HG03575 (cell line): ENCODE data around the gene AGO1.

Experiments used
- ATAC-seq: cut with Tn5 transposase; IDR thresholded peaks from one replicate; pipeline ENCODE4 v1.9.1; 2021; ENCODE audit not compliant: unreplicated experiment, insufficient number of reproducible peaks, low FRiP score; ENCODE audit errors: extremely low read depth

Gene AGO1

DNA sequence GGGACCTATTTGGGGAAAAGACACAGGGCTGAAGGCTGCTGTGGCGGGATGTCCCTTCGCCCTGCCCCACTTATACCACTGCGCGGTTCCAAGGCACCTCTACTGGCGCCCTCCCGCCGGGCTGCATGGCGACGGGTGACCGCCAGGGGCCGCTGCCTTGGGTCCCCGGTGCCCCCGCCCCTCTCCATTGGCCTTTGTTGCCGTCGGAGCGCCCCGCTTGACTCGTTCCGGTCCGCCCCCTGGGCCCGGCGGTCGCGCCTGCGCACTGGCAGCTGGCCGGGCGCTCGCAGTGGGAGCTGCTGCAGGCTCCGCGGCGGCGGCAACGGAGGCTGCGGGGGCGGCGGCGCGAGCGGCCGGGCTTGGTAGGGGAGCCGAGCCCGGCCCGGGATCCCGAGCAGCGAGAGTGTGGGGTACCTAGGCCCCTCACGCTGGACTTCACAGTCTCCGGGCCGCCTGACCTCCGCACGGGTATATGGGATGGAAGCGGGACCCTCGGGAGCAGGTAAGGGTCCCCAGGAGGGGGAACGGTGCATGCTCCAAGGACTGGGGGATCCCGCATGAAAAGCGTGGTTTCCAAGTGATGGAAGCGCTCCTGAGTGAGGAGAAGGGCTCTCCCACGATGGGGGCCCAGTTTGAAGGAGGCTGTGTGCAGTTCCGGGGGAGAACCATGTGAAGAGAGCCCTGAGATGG, at the start of gene AGO1:
AGO1 (plus strand) TSS at position 265 of the 690 bp plus-strand sequence; CDS start at position 478, 213 bp downstream.
- ATAC-seq = no peak

DNA sequence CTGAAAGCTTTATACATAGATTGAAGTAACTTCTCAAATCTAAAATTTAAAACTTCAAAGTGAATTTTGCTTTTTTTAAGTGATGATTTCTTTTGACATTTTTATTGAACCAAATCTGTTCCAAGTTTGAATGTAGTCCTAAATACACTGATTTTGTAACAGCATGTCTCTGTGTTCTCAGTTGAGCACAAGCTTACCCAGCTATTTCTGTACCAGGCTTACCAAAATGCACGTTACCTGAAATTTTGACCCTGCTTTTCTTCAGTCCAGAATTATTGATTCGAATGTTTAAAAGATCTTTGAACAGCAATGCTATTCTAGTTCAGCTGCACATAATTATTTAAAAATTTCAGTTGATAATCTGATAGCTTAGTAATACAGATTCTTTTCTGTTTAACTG, 49.6 kb upstream of the AGO1 start:
- no peak for ATAC-seq

DNA sequence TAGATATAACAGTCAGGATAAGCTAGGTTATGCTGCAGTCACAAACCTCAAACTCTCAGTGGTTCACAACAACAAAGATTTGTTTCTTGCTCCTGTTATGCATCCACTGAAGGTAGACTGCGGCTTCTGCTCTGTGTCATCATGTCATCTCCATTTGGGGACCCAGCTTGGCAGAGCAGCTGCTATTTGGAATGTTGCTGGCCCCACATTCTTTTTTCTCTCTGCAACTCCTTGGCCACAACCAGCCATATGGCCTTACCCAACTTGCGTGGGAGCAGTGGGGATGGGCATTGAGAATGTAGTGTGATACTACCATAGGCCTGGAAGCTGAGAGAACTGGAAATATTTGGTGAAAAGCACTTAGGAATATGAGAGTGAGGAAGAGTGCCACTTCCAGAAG, 48.8 kb upstream of the AGO1 start:
- ATAC-seq = no peak

DNA sequence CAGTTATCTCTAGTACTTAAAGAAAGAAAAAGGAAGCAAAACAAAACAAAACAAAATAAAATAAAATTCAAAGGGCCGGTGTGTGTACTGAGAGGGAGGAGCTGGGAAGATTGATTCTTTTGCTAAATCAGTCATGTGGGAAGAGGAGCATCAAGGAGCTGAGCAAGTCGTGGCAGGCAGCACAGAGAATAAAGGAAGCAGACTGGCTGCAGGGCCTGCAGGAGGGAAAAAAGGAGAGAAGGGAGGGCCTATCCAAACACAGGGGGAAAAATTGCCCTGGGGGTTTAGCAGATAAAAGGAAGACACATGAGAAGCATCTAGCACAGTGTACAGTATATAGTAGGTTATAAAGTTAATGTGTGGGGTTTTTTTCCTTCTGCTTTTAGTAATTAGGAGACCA, 47.6 kb upstream of the AGO1 start:
- ATAC-seq = no peak

DNA sequence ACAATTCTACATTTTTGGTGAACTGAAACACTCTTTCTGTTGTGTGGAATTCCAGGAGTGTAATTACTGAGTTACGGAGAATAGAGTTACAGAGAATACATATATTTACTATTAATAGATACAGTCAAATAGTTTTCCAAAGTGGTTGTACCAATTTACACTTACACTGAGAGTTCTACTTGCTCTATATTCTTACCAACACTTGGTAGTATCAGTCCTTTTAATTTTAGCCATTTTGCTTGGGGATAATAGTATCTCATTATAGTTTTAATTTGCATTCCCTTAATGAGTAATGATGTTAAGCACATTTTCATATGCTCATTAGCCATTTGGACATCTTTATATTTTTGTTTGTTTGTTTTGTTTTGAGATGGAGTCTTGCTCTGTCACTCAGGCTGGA, 46.3 kb upstream of the AGO1 start:
- no peak for ATAC-seq

DNA sequence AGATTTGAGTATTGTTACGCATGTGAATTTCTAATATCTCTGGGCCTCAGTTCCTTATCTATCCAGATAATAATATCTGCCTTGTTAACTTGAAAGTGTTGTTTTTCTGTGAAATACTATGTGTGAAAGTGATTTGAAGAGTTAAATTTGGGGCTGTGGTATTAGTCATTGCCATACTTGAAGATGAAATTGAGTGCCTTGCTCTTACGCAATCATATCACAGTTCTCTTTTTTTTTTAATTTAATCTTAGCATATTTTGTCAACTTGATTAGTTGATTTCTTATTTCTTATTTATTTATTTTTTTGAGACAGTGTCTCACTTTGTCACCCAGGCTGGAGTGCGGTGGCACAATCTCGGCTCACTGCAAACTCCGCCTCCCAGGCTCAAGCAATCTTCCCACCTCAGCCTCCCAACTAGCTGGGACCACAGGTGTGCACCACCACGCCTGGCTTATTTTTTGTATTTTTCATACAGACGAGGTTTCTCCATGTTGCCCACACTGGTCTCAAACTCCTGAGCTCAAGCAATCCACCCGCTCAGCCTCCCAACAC, 44.2 kb upstream of the AGO1 start:
- ATAC-seq = no peak

DNA sequence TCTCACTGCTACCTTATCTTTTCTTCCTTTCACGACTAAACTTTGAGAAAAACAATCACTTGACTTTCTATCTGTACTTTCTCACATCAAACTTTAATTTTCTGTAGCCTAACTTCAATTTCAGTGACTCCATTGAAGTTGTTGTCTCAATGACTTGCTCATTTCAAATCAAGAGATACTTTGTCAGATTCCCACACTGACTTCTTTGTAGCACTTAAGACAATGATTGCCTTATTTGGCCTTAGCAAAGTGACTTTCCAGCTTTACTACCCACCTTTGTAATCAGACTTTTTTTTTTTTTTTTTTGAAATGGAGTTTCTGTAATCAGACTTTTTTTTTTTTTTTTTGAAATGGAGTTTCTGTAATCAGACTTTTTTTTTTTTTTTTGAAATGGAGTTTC, 38.2 kb upstream of the AGO1 start:
- no peak for ATAC-seq

DNA sequence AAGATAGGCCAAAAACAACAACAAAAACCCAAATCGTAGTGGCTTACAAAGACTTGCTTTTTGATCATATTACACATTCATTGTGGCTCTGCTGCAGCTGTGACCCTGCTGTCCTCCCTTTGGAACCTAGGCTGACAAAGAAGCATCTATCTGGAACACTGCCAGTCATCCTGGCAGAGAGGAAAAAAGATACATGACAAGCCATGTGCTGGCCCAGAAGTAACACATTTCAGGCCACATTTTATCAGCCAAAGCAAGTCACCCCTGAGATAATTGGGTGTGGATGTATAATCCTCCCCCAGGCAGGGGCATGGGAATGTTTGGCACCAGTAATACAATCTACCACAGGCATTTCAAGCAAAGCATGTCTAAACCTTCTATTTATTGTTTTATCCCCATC, 37.2 kb upstream of the AGO1 start:
- no peak for ATAC-seq

DNA sequence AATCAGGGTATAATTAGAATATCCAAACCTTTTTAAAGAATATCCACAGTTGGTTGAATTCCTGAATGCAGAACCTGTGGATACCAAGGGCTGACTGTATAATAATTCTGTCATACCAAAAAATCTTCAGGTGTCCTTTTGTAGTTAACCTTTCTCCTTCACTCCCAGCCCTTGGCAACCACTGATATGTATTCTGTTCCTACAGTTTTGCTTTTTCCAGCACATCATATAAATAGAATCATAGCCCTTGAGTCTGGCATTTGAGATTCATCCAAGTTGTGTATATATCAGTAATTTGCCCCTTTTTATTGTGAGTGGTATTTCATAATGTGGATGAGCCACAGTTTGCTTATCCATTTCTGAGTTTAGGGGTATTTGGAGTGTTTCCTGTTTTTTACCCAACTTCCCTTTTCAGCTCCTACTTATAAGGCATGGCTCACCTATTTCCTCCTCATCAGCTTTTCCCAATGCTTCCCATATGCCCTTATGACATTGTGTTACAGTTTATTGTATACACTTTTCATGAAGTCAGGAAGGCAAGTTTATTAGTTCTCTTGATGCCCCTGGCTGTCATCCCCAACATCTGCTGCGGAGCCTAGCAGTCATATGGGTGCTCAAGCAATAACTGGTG, 35.0 kb upstream of the AGO1 start:
- no peak for ATAC-seq

DNA sequence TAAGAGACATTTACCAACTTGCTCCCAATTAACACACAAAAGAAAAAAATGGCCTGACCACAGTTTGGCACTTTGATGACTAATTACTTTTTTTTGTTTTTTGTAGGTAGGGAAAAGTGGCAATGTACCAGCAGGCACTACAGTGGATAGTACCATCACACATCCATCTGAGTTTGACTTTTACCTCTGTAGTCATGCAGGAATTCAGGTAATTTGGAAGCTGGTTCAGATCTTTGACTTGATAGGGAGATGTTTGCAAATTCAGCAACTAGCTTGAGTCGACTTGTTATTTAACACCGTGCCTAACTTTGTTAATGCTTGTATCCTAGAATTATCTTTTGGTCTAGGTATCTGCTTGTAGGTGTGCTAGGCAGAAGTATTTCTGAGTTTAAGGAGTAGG, 33.0 kb upstream of the AGO1 start:
- no peak for ATAC-seq

DNA sequence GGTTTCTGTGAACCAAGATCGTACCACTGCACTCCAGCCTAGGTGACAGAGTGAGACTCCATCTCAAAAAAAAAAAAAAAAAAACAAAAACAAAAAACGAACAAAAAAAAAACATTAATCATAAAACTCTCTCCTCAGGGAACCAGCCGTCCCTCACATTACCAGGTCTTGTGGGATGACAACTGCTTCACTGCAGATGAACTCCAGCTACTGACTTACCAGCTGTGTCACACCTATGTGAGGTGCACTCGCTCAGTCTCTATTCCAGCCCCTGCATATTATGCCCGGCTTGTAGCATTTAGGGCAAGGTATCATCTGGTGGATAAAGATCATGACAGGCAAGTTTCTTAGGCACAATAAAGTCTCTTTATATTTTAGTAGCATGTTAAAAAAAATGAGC, 32.3 kb upstream of the AGO1 start:
- no peak for ATAC-seq

DNA sequence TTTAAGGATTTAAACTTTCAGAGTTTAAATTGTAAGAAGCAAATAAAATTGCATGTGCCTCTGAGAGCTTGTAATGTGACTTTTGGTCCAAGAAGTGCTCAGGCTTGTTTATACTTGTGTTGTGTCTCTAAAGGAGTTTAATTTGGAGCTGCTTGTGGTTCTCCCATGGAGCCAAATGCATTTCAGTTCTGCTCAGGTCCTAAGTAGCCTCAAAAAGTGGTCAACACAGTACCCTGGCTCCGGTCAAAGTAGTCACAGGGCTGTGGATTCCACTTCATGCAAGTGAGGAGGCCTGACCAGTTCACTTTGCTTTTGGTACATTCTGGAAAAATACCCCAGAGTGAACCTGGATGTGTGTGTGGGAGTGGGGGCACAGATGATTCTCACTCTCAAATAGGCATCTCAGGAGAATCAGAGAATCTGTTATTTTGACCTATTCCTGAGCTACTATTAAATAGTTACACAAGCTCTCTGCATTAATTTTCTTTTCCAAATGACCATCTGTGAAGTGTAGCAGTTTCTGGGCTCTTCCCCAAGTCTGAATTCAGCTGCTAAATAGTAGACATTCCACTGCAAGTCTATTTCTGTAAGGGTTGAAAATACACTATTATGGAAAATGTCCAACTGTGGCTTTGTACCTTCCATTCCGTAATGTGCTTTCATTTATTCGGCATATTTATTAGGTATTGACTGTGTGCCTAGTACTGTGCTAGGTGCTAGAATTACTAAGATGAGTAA, 31.7 kb upstream of the AGO1 start:
- no peak for ATAC-seq

DNA sequence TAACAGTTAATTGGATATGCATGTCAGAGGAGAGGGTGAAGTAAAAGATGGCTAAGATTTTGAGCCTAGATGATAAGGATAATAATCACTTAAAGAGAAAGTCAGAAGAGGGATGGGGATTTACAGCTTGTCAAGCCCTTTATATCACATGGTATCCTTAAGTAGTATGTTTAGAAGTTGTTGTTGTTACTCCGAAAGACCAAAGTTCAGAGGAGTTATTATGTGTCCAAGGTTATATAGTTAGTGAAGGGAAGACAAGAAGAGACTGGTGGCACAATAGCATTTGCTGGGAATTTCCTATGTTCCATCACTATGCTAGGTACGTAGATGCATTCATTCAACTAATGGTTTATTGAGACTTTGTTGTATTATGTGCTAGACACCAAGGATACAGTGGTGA, 30.8 kb upstream of the AGO1 start:
- ATAC-seq = no peak

DNA sequence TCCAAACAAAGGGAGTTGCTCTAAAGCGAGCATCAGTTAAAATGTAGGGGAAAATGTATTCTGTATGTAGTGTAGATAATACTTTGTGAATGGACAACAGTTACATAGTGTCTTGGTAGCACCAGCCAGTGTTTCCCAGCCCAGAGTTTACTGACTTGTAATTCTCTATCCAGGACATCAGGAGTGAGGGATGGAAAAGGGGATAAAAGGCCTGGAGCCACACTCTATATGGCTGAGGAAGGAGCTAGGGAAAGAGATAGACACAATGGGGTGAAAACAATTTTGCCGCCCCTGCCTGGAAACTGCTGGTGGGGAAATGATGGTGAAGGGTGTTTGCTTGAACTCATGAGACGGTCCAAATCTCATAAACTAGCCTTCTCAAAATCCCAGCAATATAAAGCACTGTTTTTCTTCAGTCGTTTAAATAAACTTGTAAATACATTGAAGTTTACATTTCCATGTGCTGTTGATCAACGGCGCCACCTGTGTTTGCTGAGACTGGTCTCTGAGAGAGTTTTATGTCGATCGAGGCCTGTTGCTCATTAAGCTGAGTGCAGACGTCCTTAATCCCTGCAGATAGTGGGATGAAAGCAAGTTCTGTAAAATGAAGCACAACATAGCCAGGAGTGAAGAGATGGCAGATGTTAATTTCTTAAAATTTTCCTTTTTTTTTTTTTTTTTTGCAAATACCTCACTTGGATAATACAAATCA, 27.9 kb upstream of the AGO1 start:
- ATAC-seq = no peak

DNA sequence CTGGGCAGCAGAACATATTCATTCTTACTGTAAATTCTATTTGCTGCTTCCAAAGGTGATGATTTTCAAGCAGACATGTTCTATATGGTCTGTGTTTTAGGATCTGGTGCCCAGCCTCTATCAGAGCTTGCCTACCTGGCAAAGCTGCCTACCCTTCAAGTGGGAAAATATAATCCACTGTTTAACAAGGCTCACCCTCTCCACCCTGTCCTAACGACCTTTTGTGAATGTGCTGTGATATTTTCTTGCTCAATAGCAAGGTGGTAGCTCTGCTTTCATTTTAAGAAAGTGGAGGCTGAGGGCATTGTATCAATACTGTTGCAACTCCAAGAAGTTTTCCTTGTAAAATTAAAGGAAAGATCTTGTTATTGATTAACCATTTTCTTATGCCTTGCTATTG, 26.0 kb upstream of the AGO1 start:
- ATAC-seq = no peak

DNA sequence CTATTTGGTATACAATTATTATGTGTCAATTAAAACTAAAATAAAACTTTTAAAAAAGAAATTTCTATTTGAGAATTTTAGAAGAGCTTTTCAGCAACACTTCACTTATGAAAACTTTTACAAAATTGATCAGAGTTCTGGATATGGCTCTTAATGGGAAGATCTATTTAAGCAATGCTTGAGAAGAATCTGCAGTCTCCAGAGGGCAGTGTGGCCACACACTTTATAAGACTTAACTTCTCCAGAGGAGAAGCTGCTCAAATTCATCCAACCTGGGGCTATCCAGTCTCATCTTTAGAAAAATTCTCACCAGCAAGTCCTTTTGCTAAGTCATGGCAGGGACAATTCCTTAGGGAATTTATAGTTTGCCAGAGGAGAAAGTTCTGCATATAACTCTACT, 25.2 kb upstream of the AGO1 start:
- ATAC-seq = no peak

DNA sequence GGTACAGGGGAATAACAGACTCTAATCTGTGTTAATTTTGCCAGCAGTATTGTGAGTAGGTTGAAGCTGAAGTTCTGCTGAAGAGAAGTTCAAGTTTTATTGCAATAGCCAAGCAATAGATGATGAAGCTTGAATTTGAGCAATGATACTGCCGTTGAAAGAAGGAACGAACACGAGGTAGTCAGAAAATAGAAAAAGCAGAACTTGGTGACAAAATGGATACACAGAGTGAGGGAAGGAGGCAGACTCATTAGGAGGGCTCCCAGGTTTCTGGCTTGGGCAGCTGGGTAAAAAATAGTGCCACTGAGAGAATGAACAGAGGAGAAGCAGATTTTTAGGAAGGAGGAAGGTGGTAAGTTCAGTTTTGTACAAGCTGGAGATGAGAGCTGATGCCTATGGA, 22.3 kb upstream of the AGO1 start:
- no peak for ATAC-seq

DNA sequence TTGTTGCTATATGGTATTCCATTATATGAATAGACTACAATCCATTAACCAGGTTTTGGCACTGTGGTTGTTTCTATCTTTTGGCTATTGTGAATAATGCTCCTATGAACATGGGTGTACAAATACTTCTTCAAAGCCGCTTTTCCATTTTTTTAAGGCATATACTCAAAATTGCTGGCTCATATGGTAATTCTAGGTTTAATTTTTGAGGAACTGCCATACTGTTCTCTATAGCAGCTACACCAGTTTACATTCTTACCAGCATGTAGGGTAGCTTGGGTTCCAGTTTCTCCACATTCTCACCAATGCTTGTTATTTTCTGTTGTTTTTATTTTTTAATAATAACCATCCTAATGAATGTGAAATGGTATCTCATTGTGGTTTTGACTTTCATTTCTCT, 19.9 kb upstream of the AGO1 start:
- no peak for ATAC-seq

DNA sequence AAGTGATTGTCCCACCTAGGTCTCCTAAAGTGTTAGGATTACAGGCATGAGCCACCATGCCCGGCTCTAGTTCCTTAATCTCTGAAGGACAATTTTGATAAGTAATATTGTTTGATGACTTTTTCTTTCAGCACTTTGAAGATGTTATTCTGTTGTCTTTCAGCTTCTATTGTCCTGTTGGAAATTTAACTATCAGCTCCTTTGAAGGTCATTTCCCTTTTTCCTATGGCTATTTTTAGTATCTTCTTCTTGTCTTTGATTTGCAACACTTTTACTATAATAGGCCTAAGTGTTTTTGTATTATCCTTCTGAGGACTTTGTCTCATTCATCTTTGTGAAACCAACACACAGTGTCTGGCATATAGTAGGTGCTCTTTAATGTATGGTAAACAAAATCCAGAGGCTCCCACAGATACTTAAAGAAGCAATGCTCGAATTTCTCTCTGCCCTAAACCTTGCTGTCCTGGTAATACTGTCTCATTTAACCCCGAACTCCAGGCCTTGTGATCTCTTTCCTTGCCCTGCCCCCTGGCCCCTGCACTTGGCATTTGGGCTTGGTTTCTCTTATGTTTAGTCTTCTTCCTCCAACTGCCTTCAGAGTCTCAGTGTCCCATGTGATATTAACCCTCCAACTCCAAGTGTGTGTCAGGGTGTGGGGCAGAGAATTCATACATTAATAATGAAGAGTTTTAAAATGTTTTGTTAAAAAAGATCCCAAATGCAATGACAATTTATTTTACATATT, 19.0 kb upstream of the AGO1 start:
- ATAC-seq = no peak
